HG03575 (cell line): ENCODE data around the gene REXO2.

ENCODE experiments used
- ATAC-seq: cut with Tn5 transposase; IDR thresholded peaks from one replicate; pipeline ENCODE4 v1.9.1; 2021; ENCODE audit not compliant: unreplicated experiment, insufficient number of reproducible peaks, low FRiP score; ENCODE audit errors: extremely low read depth

The REXO2 gene

GRCh38 chr11:114438303-114438702 lies 964 bp upstream of the REXO2 start:
- no peak for ATAC-seq

GRCh38 chr11:114440121-114440860 lies 1.0 kb downstream of the REXO2 start:
- ATAC-seq = no peak

- no peak for ATAC-seq
Measured at GRCh38 chr11:114440971-114441763, 1.9 kb downstream of the REXO2 start.

GRCh38 chr11:114441921-114442320 lies 2.7 kb downstream of the REXO2 start:
- ATAC-seq = no peak

GRCh38 chr11:114442536-114442935 lies 3.3 kb downstream of the REXO2 start:
- ATAC-seq = no peak

GRCh38 chr11:114447444-114447843 lies 8.2 kb downstream of the REXO2 start:
- no peak for ATAC-seq

- ATAC-seq = no peak
Measured at GRCh38 chr11:114447892-114448291, 8.6 kb downstream of the REXO2 start.

- ATAC-seq = no peak
Measured at GRCh38 chr11:114448749-114449482, 9.6 kb downstream of the REXO2 start.

- no peak for ATAC-seq
Measured at GRCh38 chr11:114449845-114450244, 10.6 kb downstream of the REXO2 start.

GRCh38 chr11:114452399-114452798 lies 13.1 kb downstream of the REXO2 start:
- no peak for ATAC-seq

- ATAC-seq = no peak
Measured at GRCh38 chr11:114463999-114464398, 24.7 kb downstream of the REXO2 start.

GRCh38 chr11:114466742-114467141 lies 27.5 kb downstream of the REXO2 start:
- ATAC-seq = no peak

- ATAC-seq = no peak
Measured at GRCh38 chr11:114472661-114473060, 33.4 kb downstream of the REXO2 start.

- no peak for ATAC-seq
Measured at GRCh38 chr11:114478001-114478410, 38.7 kb downstream of the REXO2 start.

- no peak for ATAC-seq
Measured at GRCh38 chr11:114478768-114479167, 39.5 kb downstream of the REXO2 start.

- ATAC-seq = no peak
Measured at GRCh38 chr11:114479331-114479730, 40.1 kb downstream of the REXO2 start.

- no peak for ATAC-seq
Measured at GRCh38 chr11:114482114-114482513, 42.8 kb downstream of the REXO2 start.

- ATAC-seq = no peak
Measured at GRCh38 chr11:114483929-114484328, 44.7 kb downstream of the REXO2 start.

GRCh38 chr11:114496915-114497314 lies 57.6 kb downstream of the REXO2 start:
- ATAC-seq = no peak

- ATAC-seq = no peak
Measured at GRCh38 chr11:114499756-114500155, 60.5 kb downstream of the REXO2 start.
